Fibroblast of lung (primary cell): ENCODE data around the gene HRAS.

Source experiments
- CTCF ChIP-seq, 2 donors: IDR thresholded peaks in 1 of 2; conservative IDR thresholded peaks in 1 of 2; 1 replicate in 1 of 2; 2 replicates in 1 of 2; pipeline ENCODE4 v1.5.1; 2011 to 2012; ENCODE audit warnings: low read length in 2 of 2, control low read depth in 1 of 2, inconsistent platforms in 1 of 2, low read depth in 1 of 2, mild to moderate bottlenecking in 1 of 2
- EZH2 ChIP-seq: IDR thresholded peaks from 2 replicates; pipeline ENCODE4 v1.5.1; 2012; ENCODE audit warnings: low read length, control low read depth, mild to moderate bottlenecking; ENCODE audit errors: missing control alignments

- TF ChIP-seq CTCF (conservative IDR thresholded peaks at IDR 0.05 in 1 of 2, IDR thresholded peaks at IDR 0.05 in 1 of 2; ENCODE audit: low read depth in 1 of 2, low read length in 2 of 2) (no peak), EZH2 (no peak)
Measured at GRCh38 chr11:550021-550745, 14.8 kb upstream of the HRAS start.
